GM12891 (cell line): ENCODE results near the gene CAMK2G.
A peak's percentile ranks its signal among the peaks of the same experiment; 100 is the strongest.

Experiments
- DNase-seq: peaks from one replicate; pipeline ENCODE4 v3.0.0; 2011; ENCODE audit warnings: low spot score; ENCODE audit not compliant: insufficient read length
- FAIRE-seq: peaks from 2 replicates; lab custom pipeline; 2011; peaks lifted over from hg19 to GRCh38; lab: Jason Lieb, UNC
- PAX5 ChIP-seq: IDR thresholded peaks from 2 replicates; pipeline ENCODE4 v1.6.1; 2011; ENCODE audit warnings: low read length, moderate library complexity, mild to moderate bottlenecking; ENCODE audit not compliant: insufficient read depth, severe bottlenecking
- POLR2A ChIP-seq: IDR thresholded peaks from 2 replicates; pipeline ENCODE4 v1.6.1; 2011; ENCODE audit warnings: low read depth, low read length, control low read depth
- POLR2AphosphoS5 ChIP-seq: IDR thresholded peaks from 2 replicates; pipeline ENCODE4 v1.6.1; 2011; ENCODE audit warnings: low read depth, low read length, control low read depth
- POU2F2 ChIP-seq: IDR thresholded peaks from 2 replicates; pipeline ENCODE4 v1.6.1; 2011; ENCODE audit warnings: low read depth, mild to moderate bottlenecking, control low read depth, low read length, moderate library complexity
- SPI1 ChIP-seq: IDR thresholded peaks from 2 replicates; pipeline ENCODE4 v1.6.1; 2011; ENCODE audit warnings: low read depth, low read length, control low read depth
- TAF1 ChIP-seq: IDR thresholded peaks from 2 replicates; pipeline ENCODE4 v1.6.1; 2011; ENCODE audit warnings: low read depth, low read length, control low read depth

The CAMK2G gene

DNA sequence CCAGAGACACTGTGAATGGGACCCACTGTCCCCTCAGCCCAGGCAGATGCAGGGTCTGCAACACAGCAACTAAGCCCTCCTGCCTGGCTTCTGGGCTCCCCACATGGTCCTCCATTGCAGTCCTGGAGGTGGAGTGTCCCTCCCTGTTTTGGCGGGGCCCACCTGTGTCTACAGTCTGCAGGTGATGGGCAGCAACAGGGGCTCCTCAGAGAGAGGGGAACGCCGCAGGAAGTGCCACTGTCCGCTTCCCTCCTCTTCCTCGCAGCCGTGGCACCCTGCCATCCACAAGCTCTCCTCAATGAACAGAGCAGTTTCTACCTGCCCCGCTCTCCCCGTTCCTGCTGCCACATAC, 9.3 kb downstream of the CAMK2G start:
- DNase-seq (no peak), FAIRE-seq (no peak)
- TF ChIP-seq POLR2A (no peak), PAX5 (no peak), SPI1 (no peak), POLR2AphosphoS5 (no peak), POU2F2 (no peak), TAF1 (no peak)

DNA sequence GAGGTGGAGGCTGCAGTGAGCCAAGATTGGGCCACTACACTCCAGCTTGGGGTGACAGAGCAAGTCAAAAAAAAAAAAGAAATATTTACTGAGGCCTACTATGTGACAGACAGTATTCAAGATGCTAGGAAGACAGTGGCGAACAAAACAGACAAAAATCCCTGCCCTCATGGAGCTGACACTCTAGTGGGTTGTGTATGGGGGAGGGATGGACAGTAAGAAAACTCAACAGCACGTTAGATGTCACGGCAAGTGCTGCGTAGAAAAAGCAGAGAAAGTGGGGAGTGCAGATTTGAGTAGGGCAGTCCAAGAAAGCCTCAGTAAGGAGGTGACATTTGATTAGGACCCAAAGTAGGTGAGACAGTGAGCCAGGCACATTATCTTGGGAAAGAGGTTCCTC, 10.1 kb downstream of the CAMK2G start:
- DNase-seq, result no peak
- no peak for TF ChIP-seq POU2F2
- no peak for TF ChIP-seq POLR2A
- TF ChIP-seq POLR2AphosphoS5, result no peak
- TF ChIP-seq PAX5, result no peak
- no peak for TF ChIP-seq SPI1
- TF ChIP-seq TAF1, result no peak
- FAIRE-seq, result no peak

DNA sequence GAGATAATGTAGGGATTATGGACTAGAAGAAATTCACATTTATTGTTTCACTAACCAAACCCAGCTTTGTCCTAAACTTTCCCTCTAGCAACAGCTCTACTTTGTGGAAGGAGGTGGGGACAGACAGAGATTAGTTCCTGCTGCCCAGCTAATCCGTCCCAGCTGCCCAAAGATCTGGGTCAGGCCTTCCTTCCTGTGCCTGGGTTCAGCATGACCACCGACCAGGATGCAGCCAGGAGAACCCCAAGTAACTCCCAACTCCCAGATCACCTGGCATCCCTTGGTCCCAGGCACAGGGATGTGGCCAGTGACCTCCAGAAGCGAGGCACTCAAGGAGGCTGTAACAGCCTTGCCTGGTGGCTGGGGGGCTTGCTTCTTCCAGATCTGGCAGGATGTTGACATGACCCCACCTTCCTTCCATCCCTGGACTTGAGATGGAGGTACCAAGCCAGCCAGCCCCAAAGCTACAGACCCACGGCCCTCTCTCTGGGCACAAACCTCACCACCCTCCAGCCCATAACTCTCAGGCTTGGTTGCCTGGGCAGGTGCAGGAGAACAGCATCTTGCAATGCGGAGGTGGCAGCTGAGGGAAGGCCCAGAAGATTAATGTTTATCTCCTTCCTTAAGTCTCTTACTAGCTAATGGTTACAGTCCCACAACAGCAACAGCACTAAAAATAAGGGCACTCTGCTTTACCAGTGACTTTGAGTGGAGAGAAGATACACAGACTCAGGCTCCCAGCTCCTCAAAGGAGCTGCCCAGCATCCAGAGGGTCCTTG, 11.1 kb downstream of the CAMK2G start:
- TF ChIP-seq POLR2AphosphoS5 (no peak), POLR2A (no peak), POU2F2 (no peak), SPI1 (no peak), PAX5 (no peak), TAF1 (no peak)
- no peak for FAIRE-seq

DNA sequence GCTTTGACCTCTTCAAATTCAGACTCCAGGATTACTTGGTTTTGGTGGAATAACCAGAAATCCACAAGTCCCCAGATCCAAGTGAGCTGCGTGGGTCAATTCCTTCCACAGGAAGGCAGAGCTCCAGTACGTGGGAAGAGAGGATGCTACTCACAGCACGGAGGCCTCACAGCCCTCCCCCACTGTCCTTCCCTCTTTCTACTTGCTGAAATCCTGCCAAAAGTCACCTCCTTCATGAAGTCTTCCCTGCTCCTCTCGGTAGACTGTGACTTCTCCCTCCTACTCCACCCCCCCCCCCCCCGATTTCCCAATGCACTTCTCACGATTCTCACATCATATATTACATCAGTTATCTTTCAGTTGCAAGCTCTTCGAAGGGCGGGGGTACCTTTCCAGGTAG, 12.3 kb downstream of the CAMK2G start:
- FAIRE-seq (no peak), DNase-seq (no peak)
- TF ChIP-seq POU2F2 (no peak), POLR2A (no peak), PAX5 (no peak), POLR2AphosphoS5 (no peak), TAF1 (no peak), SPI1 (no peak)

More for the DNA sequence above, 11.1 kb downstream of the CAMK2G start:
- DNase-seq, result no peak

DNA sequence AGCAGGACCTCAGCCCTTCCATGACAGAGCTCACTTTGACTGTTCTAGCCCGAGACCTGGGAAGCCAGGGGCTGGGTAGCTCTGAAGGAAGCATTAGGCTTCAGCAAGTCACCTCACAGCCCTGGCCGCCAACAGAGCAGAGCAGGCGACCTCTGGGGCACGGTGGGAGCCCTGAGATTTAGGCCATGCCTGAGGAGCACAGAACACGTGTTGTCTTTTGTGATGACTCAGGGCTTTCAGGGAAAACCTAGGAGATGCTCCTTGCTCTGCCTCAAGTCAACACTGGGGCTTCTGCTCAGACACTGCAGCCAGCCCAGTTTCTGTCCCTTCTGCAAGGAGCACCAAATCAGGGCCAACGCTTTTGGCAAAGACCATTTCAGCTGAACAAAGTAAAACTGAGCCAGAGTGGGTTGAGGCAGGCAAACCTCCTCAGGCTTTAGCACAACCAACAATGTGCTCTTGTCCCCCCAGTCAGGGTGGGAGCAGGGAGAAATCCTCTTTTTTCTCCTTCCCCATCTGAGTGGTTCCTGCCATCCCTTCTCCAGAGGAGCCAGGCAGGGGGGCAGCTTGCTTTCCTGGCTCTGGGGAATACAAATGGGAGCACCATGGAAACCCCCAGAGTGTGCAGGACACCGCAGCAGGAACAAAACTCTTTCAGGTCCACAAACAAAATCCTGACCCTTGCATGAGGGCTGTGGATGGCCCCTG, 14.4 kb downstream of the CAMK2G start:
- FAIRE-seq (no peak), DNase-seq (no peak)
- TF ChIP-seq TAF1, result no peak
- TF ChIP-seq PAX5, result no peak
- no peak for TF ChIP-seq POLR2A
- no peak for TF ChIP-seq POLR2AphosphoS5
- no peak for TF ChIP-seq SPI1
- no peak for TF ChIP-seq POU2F2

DNA sequence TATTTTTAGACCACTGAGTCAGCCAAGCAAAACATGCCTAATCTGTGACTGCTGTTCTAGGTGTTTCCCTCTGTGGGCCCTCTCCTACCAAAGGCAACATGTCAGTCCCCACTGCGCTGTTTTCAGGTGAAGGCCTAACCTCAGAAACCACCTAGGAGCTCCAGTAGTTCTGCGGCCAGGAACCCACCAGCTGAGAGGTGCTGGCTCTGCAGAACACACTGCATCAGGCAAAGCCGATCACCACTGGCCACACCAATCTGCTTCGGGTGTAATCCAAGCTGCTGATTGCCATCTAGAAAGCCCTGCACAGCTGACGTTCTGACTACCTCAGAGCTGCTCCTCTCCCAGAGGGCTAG, 14.9 kb downstream of the CAMK2G start:
- TF ChIP-seq PAX5 (peak; percentile 53), POU2F2 (no peak)
- DNase-seq (peak; percentile 46), FAIRE-seq (peak; percentile 94)

DNA sequence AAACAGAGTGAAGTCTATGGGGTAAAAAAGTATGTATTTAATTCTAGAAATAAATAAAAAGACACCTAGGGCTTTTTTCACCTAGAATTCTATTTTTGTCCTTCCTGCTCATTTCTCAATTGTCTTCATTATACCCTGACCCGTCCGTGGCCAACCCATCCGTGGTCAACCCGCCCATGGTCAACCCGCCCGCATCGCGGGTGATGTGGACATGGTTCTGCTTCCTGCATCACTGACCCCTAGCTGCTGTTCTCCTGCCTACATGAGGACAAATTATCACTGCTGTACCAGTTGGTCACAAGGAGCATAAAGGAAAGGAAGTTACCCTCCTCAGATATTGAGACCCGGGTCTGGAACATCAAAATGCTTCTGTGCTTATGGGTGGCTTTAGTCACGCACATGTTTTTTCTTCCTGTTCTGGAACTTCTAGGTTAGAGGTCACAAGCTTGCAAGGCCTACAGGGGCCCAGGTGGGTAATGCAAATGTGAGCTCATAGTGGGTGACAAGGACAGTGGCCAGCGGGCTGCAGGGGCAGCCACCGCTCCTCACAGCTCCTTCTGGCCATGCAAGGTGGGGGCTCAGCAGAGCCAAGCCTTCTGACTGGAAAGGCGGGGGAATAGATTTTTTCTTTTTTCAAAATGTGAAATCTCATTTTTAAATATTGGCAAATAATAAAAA, 15.5 kb downstream of the CAMK2G start:
- TF ChIP-seq POLR2A (no peak), POU2F2 (no peak), SPI1 (no peak), PAX5 (no peak), POLR2AphosphoS5 (no peak), TAF1 (no peak)
- FAIRE-seq, result no peak
- DNase-seq, result peak; percentile 29

DNA sequence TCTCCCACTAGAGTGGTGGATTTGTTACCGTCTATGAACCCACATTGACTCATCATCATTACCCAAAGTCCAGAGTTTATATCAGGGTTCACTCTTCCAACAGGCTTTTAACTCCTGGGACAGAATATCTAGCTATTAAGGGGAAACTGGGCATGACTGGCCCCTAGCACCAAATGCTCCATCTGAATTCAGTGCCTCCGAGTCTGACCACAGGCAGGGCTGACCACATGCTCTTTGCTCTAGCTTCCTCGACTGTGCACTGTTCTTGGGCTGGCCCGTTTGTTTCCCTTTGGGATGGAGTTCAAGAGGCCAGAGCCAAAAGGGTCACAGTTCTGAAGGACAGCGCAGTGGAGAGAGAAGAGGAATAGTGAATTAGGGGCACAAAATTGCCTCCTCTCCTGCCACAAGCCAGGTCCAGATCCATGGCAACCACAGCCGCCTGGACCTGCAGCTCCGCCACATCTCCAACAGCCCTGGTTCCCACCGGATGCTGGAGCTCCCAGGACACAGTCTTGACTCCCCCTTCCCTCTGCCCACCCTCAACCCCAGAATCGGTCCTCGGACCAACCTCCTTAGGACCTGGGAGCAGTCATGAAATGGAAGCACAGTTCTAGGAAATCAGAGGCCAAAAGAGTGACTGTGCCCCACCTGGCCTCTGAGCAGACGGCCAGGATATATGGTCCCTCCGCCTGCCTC, 16.2 kb downstream of the CAMK2G start:
- peak; percentile 35 for FAIRE-seq
- no peak for DNase-seq
- no peak for TF ChIP-seq TAF1
- TF ChIP-seq SPI1, result no peak
- no peak for TF ChIP-seq POLR2A
- TF ChIP-seq POLR2AphosphoS5, result no peak
- TF ChIP-seq PAX5, result no peak
- no peak for TF ChIP-seq POU2F2

DNA sequence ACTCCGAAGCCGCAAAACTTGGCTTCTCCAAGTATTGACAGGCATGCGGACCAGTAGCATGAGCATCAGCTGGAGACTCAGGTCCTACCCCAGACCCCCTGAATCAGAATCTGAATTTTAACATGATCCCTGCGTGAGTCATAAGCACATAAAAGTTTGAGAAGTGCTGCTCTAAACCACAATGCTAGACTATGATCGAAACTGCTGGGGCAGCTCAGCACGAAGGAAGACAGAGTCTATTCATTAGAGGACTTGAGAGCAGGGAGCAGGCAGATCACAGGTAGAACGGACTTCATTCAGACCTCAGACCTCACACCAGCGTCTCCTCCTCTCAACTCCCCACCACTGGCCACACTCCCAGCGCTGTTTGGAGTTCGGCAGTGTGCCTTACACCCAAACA, 16.9 kb downstream of the CAMK2G start:
- DNase-seq (peak; percentile 46), FAIRE-seq (peak; percentile 89)
- TF ChIP-seq POLR2A (0 out of 2 replicates have a peak, but pooled peaks have one; percentile 17), POLR2AphosphoS5 (no peak)
